K562 (cell line): ENCODE results near the gene SPRN. TPM values are rescaled to one million over a fixed set of nuclear protein-coding genes. Genes with fewer than 3 reads are reported as not detected.

Experiments
- ARID1B ChIP-seq: fragments of 450-650 bp; IDR thresholded peaks from 2 replicates; pipeline ENCODE4 v1.6.1; 2016; ENCODE audit warnings: antibody characterized with exemption, mild to moderate bottlenecking, inconsistent platforms
- ATF1 ChIP-seq, 2 experiments: fragments of 450-650 bp in 1 of 2; IDR thresholded peaks; 2 replicates each; pipeline ENCODE4 v1.6.1; 2016; ENCODE audit warnings: missing compliant biosample characterization in 1 of 2, missing genetic modification characterization in 1 of 2
- BCL6 ChIP-seq: fragments of 250-450 bp; sonication (Bioruptor Pico); IDR thresholded peaks from 2 replicates; pipeline ENCODE4 v1.4.0; 2020
- BRD4 ChIP-seq: fragments of 200-600 bp; sonication (generic); IDR thresholded peaks from 2 replicates; pipeline ENCODE4 v1.6.1; 2017; ENCODE audit warnings: inconsistent platforms
- CBFB ChIP-seq: sonication (generic); formaldehyde crosslinking; IDR thresholded peaks from 2 replicates; pipeline ENCODE4 v1.4.0; 2020; ENCODE audit warnings: mild to moderate bottlenecking, missing genetic modification reagents
- CREB1 ChIP-seq, 2 experiments: sonication (generic) in 1 of 2; formaldehyde crosslinking in 1 of 2; IDR thresholded peaks; 2 replicates each; pipeline versions ENCODE4 v1.6.1 to v1.8.0; 2012 to 2022; ENCODE audit warnings: inconsistent platforms in 1 of 2, mild to moderate bottlenecking in 1 of 2, missing genetic modification reagents in 1 of 2, moderate library complexity in 1 of 2
- CXXC5 ChIP-seq: fragments of 250-450 bp; sonication (Bioruptor Pico); IDR thresholded peaks from 2 replicates; pipeline ENCODE4 v1.8.0; 2022; ENCODE audit warnings: inconsistent platforms, mild to moderate bottlenecking, moderate library complexity
- FOXA3 ChIP-seq, 2 experiments: fragments of 450-650 bp in 1 of 2; sonication (generic) in 1 of 2; formaldehyde crosslinking; IDR thresholded peaks in 1 of 2; conservative IDR thresholded peaks in 1 of 2; 2 replicates each; pipeline versions ENCODE4 v1.4.0 to v1.8.0; 2020 to 2022; ENCODE audit warnings: mild to moderate bottlenecking in 2 of 2, missing genetic modification reagents in 1 of 2
- GABPA ChIP-seq: fragments of 200-800 bp; sonication (Bioruptor generic); conservative IDR thresholded peaks from 2 replicates; pipeline ENCODE4 v1.6.1; 2016; ENCODE audit warnings: low read depth, missing genetic modification characterization, missing compliant biosample characterization
- GATAD2B ChIP-seq: fragments of 450-650 bp; IDR thresholded peaks from 2 replicates; pipeline ENCODE4 v1.6.1; 2017; ENCODE audit warnings: mild to moderate bottlenecking, borderline replicate concordance
- HEY1 ChIP-seq: fragments of 250-450 bp; sonication (Bioruptor Pico); IDR thresholded peaks from 2 replicates; pipeline ENCODE4 v1.5.0; 2020; ENCODE audit warnings: mild to moderate bottlenecking, moderate library complexity, borderline replicate concordance
- HMGN3 ChIP-seq: IDR thresholded peaks from 2 replicates; pipeline ENCODE4 v1.6.1; 2011; ENCODE audit warnings: borderline replicate concordance, low read depth, mild to moderate bottlenecking, mixed read lengths, low read length; ENCODE audit not compliant: insufficient read length; ENCODE audit errors: extremely low read depth
- POLR2AphosphoS5 ChIP-seq: IDR thresholded peaks from 2 replicates; pipeline ENCODE4 v1.6.1; 2011; ENCODE audit warnings: mild to moderate bottlenecking, low read depth, low read length, moderate library complexity; ENCODE audit not compliant: control insufficient read depth, insufficient read depth
- RAD21 ChIP-seq, 2 experiments: fragments of 250-450 bp in 1 of 2; fragments of 450-650 bp in 1 of 2; sonication (Bioruptor Pico) in 1 of 2; formaldehyde crosslinking in 1 of 2; IDR thresholded peaks in 1 of 2; conservative IDR thresholded peaks in 1 of 2; 2 replicates each; pipeline versions ENCODE4 v1.4.0 to v1.8.0; 2020 to 2022; ENCODE audit warnings: mild to moderate bottlenecking in 2 of 2, moderate library complexity in 1 of 2
- RBFOX2 ChIP-seq: fragments of 200-400 bp; formaldehyde crosslinking; IDR thresholded peaks from 2 replicates; pipeline ENCODE4 v1.6.1; 2017; ENCODE audit warnings: low read depth, mild to moderate bottlenecking, low read length, moderate library complexity
- SAFB ChIP-seq: fragments of 200-400 bp; formaldehyde crosslinking; IDR thresholded peaks from 2 replicates; pipeline ENCODE4 v1.6.1; 2017; ENCODE audit warnings: low read depth, low read length, borderline replicate concordance
- SMARCA5 ChIP-seq: fragments of 450-650 bp; IDR thresholded peaks from 2 replicates; pipeline ENCODE4 v1.6.1; 2016
- SREBF1 ChIP-seq: fragments of 150-350 bp; IDR thresholded peaks from 2 replicates; pipeline ENCODE4 v1.6.1; 2014; ENCODE audit warnings: antibody characterized with exemption, low read depth, low read length, borderline replicate concordance
- THRB ChIP-seq: fragments of 450-650 bp; formaldehyde crosslinking; conservative IDR thresholded peaks from 2 replicates; pipeline ENCODE4 v1.4.0; 2022; ENCODE audit warnings: mild to moderate bottlenecking, missing genetic modification characterization
- ZC3H8 ChIP-seq: fragments of 450-650 bp; IDR thresholded peaks from 2 replicates; pipeline ENCODE4 v1.6.1; 2017
- ZKSCAN1 ChIP-seq: fragments of 150-350 bp; IDR thresholded peaks from 2 replicates; pipeline ENCODE4 v1.6.1; 2016; ENCODE audit warnings: low read depth, low read length
- ZNF253 ChIP-seq: fragments of 250-450 bp; sonication (Bioruptor Pico); conservative IDR thresholded peaks from 2 replicates; pipeline ENCODE4 v1.6.1; 2021; ENCODE audit warnings: mild to moderate bottlenecking
- ZNF583 ChIP-seq: fragments of 250-450 bp; sonication (Bioruptor Pico); IDR thresholded peaks from 2 replicates; pipeline ENCODE4 v1.4.0; 2020
- polyA plus RNA-seq, 8 experiments: library from polyadenylated mRNA; depleted of rRNA in 4 of 8; stranded (reverse) in 5 of 8; unstranded in 3 of 8; fragments of >200 nt; fragmentation: Nextera tagmentation in 2 of 8; fragmentation: Illumina TruSeq in 1 of 8; extraction: Ambion mirVana in 2 of 8; extraction: Trizol in 1 of 8; gene quantifications; 2 replicates each; pipeline versions ENCODE4 v1.2.1 to v1.2.3, GENCODE V29; 2011 to 2014; ENCODE audit warnings: inconsistent platforms in 1 of 8, missing spikeins in 1 of 8
- total RNA-seq, 7 experiments: library from RNA; depleted of rRNA in 6 of 7; stranded (reverse); fragments of >200 nt in 6 of 7; fragmentation: Illumina TruSeq in 2 of 7; extraction: Trizol in 2 of 7; gene quantifications; 2 replicates each; pipeline versions ENCODE4 v1.2.1 to v1.2.3, GENCODE V29; 2011 to 2021; ENCODE audit warnings: low replicate concordance in 1 of 7

Gene SPRN
- total and polyA plus RNA-seq, 9 of the 15 experiments (the other 6 are each of a cell fraction or from before 2014, with no cell fraction given): 0.04 TPM; not detected in 8

- TF ChIP-seq BRD4 (no peak), SMARCA5 (no peak), GATAD2B (no peak), HEY1 (CRISPR knock-in tag) (no peak), RAD21 (CRISPR knock-in tag; conservative IDR thresholded peaks at IDR 0.05 in 1 of 2, IDR thresholded peaks at IDR 0.05 in 1 of 2) (no peak), CXXC5 (CRISPR knock-in tag) (peak; percentile 16; the same call in 1 of the 2 replicates), CREB1 (IDR thresholded peaks at IDR 0.05) (no peak), CREB1 (CRISPR knock-in tag; IDR thresholded peaks at IDR 0.05) (0 out of 2 replicates have a peak, but pooled peaks have one; percentile 9), CBFB (peak; percentile 59; the same call in 1 of the 2 replicates), GABPA (tag) (0 out of 2 replicates have a peak, but pooled peaks have one; percentile 9), FOXA3 (CRISPR knock-in tag; conservative IDR thresholded peaks at IDR 0.05 in 1 of 2, IDR thresholded peaks at IDR 0.05 in 1 of 2) (no peak), SAFB (peak; percentile 72), ZKSCAN1 (no peak), SREBF1 (no peak), POLR2AphosphoS5 (no peak), ZNF583 (CRISPR knock-in tag) (no peak), BCL6 (CRISPR knock-in tag) (no peak), HMGN3 (peak; percentile 7), ZNF253 (no peak), RBFOX2 (0 out of 2 replicates have a peak, but pooled peaks have one; percentile 18), ATF1 (CRISPR knock-in tag; IDR thresholded peaks at IDR 0.05) (no peak), ATF1 (tag; IDR thresholded peaks at IDR 0.05) (no peak), THRB (CRISPR knock-in tag) (no peak), ZC3H8 (no peak), ARID1B (no peak)
- TF ChIP-seq, all 486 proteins: peak for 21
These were observed 46.0 kb downstream of the SPRN start (continued) for GRCh38 chr10:133378251-133379096.
